MM.1S (cell line): Measurements from ENCODE around the gene SLAIN2.

Source experiments
- DNase-seq: peaks from one replicate; pipeline ENCODE4 v3.0.0-alpha.2; 2015
- H2AFZ ChIP-seq: fragments of 300-600 bp; sonication (generic); 2 replicates; pipeline ENCODE4 v1.6.0; 2016; ENCODE audit warnings: antibody characterized with exemption, low read length
- H3F3A ChIP-seq: fragments of 300-600 bp; sonication (generic); 2 replicates; pipeline ENCODE4 v1.6.1; 2016; ENCODE audit warnings: mild to moderate bottlenecking, antibody characterized with exemption, low read length, moderate library complexity, mixed read lengths; ENCODE audit not compliant: insufficient read depth
- H3K27ac ChIP-seq: fragments of 300-600 bp; sonication (generic); 2 replicates; pipeline ENCODE4 v1.5.1; 2016; ENCODE audit warnings: mild to moderate bottlenecking, low read length
- H3K27me3 ChIP-seq: fragments of 300-600 bp; sonication (generic); replicated peaks from 2 replicates; pipeline ENCODE4 v1.6.0; 2016; ENCODE audit warnings: low read length; ENCODE audit not compliant: insufficient read depth
- H3K36me3 ChIP-seq: fragments of 300-600 bp; sonication (generic); replicated peaks from 2 replicates; pipeline ENCODE4 v1.6.1; 2016; ENCODE audit warnings: mild to moderate bottlenecking, low read length, mixed read lengths; ENCODE audit not compliant: insufficient read depth
- H3K4me1 ChIP-seq: fragments of 300-600 bp; sonication (generic); 2 replicates; pipeline ENCODE4 v1.6.1; 2016; ENCODE audit warnings: low read length, mixed read lengths
- H3K4me2 ChIP-seq: fragments of 300-600 bp; sonication (generic); 2 replicates; pipeline ENCODE4 v1.6.0; 2016; ENCODE audit warnings: low read depth, low read length
- H3K4me3 ChIP-seq: fragments of 300-600 bp; sonication (generic); 2 replicates; pipeline ENCODE4 v1.5.1; 2016; ENCODE audit warnings: low read length, mixed read lengths
- H3K79me2 ChIP-seq: fragments of 300-600 bp; sonication (generic); 2 replicates; pipeline ENCODE4 v1.6.1; 2016; ENCODE audit warnings: mixed run types, low read length, mixed read lengths
- H3K9ac ChIP-seq: fragments of 300-600 bp; sonication (generic); 2 replicates; pipeline ENCODE4 v1.6.1; 2016; ENCODE audit warnings: low read length, mixed read lengths
- H3K9me2 ChIP-seq: fragments of 300-600 bp; sonication (generic); replicated peaks from 2 replicates; pipeline ENCODE4 v1.6.1; 2016; ENCODE audit warnings: mild to moderate bottlenecking, low read length, mixed read lengths; ENCODE audit not compliant: insufficient read depth
- H3K9me3 ChIP-seq: fragments of 300-600 bp; sonication (generic); replicated peaks from 2 replicates; pipeline ENCODE4 v1.6.1; 2016; ENCODE audit warnings: mild to moderate bottlenecking, low read length, mixed read lengths; ENCODE audit not compliant: insufficient read depth
- H4K20me1 ChIP-seq: fragments of 300-600 bp; sonication (generic); 2 replicates; pipeline ENCODE4 v1.6.1; 2016; ENCODE audit warnings: mild to moderate bottlenecking, low read length, moderate library complexity, mixed read lengths; ENCODE audit not compliant: insufficient read depth
- EZH2 ChIP-seq: fragments of 300-600 bp; sonication (generic); optimal IDR thresholded peaks from 2 replicates; pipeline ENCODE3; 2017; ENCODE audit warnings: low read depth, mild to moderate bottlenecking, antibody characterized with exemption, low read length, mixed read lengths
- EZH2phosphoT487 ChIP-seq: fragments of 300-600 bp; sonication (generic); IDR thresholded peaks from 2 replicates; pipeline ENCODE4 v1.6.1; 2018; ENCODE audit warnings: antibody characterized with exemption, low read length
- TF ChIP-seq, protein P1 (sequence below): fragments of 300-600 bp; sonication (generic); IDR thresholded peaks from 2 replicates; pipeline ENCODE4 v1.5.1; 2016; ENCODE audit warnings: antibody characterized with exemption, low read length, mixed read lengths

SLAIN2 gene

DNA sequence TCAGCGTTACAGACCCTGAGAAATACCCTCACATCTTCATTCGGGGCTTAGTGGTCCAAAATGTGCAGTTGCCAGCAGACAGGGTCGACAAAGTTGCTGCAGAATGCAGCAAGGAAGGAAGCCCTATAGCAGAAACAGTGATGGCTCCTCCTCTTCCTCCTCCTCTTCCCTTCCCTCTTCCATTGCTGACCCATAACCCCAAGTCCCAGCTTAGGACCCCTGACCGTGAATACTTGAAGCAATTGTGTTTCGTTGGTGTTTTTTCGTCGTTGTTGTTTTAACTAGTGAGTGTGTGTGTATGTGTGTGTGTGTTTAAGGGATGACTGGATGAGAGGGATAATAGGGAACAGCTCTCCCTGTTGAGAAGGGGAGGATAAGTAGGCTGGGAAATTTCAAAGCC is 69.5 kb downstream of the SLAIN2 start:
- no peak overlapping the region for H3K9ac ChIP-seq
- H3K4me1 ChIP-seq, result no peaks in the 10 kb centered on the region
- TF ChIP-seq EZH2 (no peak), EZH2phosphoT487 (no peak)
- TF ChIP-seq, protein P1, sequence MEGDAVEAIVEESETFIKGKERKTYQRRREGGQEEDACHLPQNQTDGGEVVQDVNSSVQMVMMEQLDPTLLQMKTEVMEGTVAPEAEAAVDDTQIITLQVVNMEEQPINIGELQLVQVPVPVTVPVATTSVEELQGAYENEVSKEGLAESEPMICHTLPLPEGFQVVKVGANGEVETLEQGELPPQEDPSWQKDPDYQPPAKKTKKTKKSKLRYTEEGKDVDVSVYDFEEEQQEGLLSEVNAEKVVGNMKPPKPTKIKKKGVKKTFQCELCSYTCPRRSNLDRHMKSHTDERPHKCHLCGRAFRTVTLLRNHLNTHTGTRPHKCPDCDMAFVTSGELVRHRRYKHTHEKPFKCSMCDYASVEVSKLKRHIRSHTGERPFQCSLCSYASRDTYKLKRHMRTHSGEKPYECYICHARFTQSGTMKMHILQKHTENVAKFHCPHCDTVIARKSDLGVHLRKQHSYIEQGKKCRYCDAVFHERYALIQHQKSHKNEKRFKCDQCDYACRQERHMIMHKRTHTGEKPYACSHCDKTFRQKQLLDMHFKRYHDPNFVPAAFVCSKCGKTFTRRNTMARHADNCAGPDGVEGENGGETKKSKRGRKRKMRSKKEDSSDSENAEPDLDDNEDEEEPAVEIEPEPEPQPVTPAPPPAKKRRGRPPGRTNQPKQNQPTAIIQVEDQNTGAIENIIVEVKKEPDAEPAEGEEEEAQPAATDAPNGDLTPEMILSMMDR, result no peak
- H3K9me3 ChIP-seq, result no peaks in the 10 kb centered on the region
- no peak overlapping the region for H3K4me3 ChIP-seq
- H3K27ac ChIP-seq, result no peak overlapping the region
- H2AFZ ChIP-seq, result no peak overlapping the region
- no peak for DNase-seq
- no peaks in the 10 kb centered on the region for H3F3A ChIP-seq
- no peak overlapping the region for H3K4me2 ChIP-seq
- H3K36me3 ChIP-seq, result no peaks in the 10 kb centered on the region
- H3K79me2 ChIP-seq, result no peaks in the 10 kb centered on the region
- no peaks in the 10 kb centered on the region for H3K27me3 ChIP-seq
- H4K20me1 ChIP-seq, result no peaks in the 10 kb centered on the region
- H3K9me2 ChIP-seq, result no peaks in the 10 kb centered on the region

DNA sequence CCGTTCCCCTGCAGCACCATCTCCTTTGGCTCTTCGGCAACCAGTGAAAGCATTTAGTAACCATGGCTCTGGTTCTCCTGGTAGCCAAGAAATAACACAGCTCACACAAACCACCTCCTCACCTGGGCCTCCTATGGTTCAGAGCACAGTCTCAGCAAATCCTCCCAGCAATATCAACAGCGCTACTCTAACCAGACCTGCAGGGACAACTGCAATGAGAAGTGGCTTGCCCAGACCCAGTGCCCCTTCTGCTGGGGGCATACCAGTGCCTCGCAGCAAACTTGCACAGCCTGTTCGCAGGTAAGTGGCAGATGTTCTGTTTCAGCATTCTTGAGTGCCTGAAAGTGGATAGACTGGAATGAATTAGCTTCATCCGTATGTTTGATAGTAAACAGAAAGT is 78.8 kb downstream of the SLAIN2 start:
- no peak for DNase-seq
- no peaks in the 10 kb centered on the region for H3K36me3 ChIP-seq
- H2AFZ ChIP-seq, result no peak overlapping the region
- TF ChIP-seq, protein P1, result no peak
- TF ChIP-seq EZH2, result no peak
- no peak for TF ChIP-seq EZH2phosphoT487
- no peaks in the 10 kb centered on the region for H3K9me3 ChIP-seq
- H3K27me3 ChIP-seq, result no peaks in the 10 kb centered on the region
- H3K27ac ChIP-seq, result no peak overlapping the region
- 0 out of 2 replicates have a peak, but pooled peaks cover 3% of the 10 kb centered on the region for H4K20me1 ChIP-seq
- no peaks in the 10 kb centered on the region for H3K79me2 ChIP-seq
- 0 out of 2 replicates have a peak, but pooled peaks cover 2% of the 10 kb centered on the region for H3K4me1 ChIP-seq
- no peak overlapping the region for H3K4me3 ChIP-seq
- H3F3A ChIP-seq, result no peaks in the 10 kb centered on the region
- no peak overlapping the region for H3K9ac ChIP-seq
- H3K9me2 ChIP-seq, result no peaks in the 10 kb centered on the region
- no peak overlapping the region for H3K4me2 ChIP-seq

DNA sequence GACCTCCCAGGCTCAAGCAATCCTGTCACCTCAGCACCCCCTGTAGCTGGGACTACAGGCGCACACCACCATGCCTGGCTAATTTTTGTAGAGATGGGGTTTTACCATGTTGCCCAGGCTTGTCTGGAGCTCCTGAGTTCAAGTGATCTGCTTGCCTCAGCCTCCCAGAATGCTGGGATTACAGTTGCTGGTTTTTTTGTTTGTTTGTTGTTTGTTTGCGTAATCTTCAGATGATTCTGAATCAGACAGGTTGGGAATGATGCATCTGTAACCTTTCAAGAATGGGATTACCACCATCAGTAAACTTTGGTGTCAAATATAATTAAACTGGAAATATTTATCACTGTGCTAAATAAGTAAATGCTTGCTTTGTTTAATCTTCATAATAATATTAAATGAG is 79.8 kb downstream of the SLAIN2 start:
- no peaks in the 10 kb centered on the region for H3K79me2 ChIP-seq
- H3K9ac ChIP-seq, result no peak overlapping the region
- no peaks in the 10 kb centered on the region for H3K9me3 ChIP-seq
- no peak overlapping the region for H3K4me2 ChIP-seq
- H3K27ac ChIP-seq, result no peak overlapping the region
- no peaks in the 10 kb centered on the region for H3F3A ChIP-seq
- no peak overlapping the region for H3K4me3 ChIP-seq
- H3K27me3 ChIP-seq, result no peaks in the 10 kb centered on the region
- 0 out of 2 replicates have a peak, but pooled peaks cover 6% of the 10 kb centered on the region for H3K4me1 ChIP-seq
- DNase-seq, result no peak
- H3K36me3 ChIP-seq, result no peaks in the 10 kb centered on the region
- 0 out of 2 replicates have a peak, but pooled peaks cover 3% of the 10 kb centered on the region for H4K20me1 ChIP-seq
- TF ChIP-seq EZH2phosphoT487, result no peak
- TF ChIP-seq, protein P1, result no peak
- TF ChIP-seq EZH2, result no peak
- no peaks in the 10 kb centered on the region for H3K9me2 ChIP-seq
- no peak overlapping the region for H2AFZ ChIP-seq
